NCI-H1105 treated with DMSO at 0.1 percent for 48 hours (cell line): ENCODE results near the gene MYH14.
"Not testable (repeated sequence)": the region's sequence is repeated elsewhere in the genome, so short reads cannot be mapped to it uniquely, and the experiment has no call there.

Experiments
- DNase-seq: peaks from one replicate; lab custom pipeline; 2025; lab: John Stamatoyannopoulos, UW

Gene MYH14

DNA sequence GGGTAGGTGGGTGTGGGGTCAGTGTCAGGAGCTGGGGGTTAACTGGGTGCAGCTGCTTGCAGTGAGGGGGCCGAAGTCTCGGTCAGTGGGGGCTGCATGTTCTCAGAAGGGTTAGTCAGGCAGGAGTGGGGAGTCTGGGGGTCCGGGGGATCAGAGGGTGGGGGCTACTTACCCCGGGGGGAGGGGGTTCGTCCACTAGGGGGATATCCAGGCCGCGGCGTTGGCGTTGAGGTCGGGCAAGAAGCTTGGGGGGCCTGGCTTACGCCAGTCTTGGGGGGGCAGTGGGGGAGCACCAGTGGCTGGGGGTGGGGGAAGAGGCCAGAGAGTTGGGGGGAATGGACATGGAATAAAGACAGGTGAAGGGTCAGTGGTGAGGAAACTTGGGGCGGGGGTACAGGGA lies 116.6 kb downstream of the MYH14 start:
- DNase-seq, result no peak

DNA sequence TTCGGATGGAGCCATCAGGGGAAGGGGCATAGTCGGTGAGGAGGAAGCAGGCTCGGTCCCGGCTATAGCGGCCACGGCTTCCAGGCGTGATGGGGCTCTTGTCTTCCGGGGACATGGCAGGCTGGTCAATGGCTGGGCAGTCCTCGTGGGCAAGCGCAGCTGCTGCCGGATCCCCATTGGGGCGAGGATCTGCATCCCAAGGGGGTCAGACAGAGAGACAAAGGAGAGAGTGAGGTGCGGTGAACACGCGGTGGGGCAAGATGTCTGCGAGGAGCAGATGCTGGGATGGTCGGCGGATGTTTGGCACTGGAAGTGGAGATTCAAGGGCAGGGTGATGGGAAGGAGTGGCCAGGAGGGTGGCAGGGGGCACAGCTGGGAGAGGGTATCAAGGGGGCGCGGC lies 117.2 kb downstream of the MYH14 start:
- no peak for DNase-seq

DNA sequence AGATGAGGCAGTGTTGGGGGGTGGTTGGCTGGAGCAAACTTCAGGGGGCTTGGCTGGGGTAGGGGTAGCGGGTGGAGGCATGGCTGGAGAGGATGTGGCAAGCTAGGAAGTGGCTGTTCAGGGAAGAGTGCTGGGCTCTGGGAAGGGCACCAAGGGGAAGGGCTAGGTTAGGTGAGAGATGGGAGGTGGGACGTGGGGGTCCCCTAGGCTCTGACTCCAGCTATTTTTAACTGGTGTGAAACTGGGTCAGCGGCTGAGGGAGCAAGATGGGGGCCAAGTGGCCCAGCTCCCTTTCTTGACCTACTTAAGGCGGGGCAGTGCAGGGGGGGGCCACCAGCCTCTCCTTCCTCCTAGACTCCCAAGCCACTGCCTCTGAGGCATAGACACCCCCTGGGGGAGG lies 118.4 kb downstream of the MYH14 start:
- no peak for DNase-seq

DNA sequence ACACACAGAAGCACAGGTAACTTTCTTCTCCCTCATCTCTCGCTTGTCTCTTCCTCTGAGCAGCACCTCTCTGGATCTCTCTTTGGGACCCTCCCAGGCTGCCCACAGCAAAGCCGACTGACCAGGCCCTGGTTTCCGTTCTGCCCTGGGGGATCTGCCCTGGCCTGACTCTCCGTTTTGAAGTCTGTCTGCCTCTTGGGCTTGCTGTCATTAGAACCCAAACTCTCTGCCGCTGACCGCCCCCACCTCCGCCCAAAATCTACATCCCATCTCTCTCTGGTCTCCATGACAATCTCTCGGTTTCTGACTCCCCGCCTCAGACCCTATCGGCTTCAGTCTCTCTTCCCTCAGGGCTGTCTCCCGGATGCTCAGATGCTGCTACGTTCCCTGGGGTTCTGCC lies 118.8 kb downstream of the MYH14 start:
- no peak for DNase-seq

GRCh38 chr19:50322931-50323781 lies 119.7 kb downstream of the MYH14 start:
- no peak for DNase-seq

DNA sequence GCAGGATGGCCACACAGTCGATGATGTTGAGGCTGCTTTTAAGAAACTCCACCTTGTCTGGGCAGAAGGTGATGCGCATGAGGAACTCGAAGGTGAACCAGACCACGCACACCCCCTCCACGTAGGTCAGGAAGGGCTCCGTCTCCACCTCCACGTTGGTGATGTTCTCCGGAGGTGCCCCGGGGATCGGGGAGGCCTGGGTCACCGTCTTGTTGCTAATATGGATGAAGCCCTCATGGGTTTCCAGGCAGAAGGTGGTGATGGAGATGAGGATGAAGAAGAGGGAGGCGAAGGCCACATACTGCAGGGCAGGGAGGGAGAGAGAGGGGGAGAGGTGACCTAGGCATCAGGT lies 120.3 kb downstream of the MYH14 start:
- no peak for DNase-seq

DNA sequence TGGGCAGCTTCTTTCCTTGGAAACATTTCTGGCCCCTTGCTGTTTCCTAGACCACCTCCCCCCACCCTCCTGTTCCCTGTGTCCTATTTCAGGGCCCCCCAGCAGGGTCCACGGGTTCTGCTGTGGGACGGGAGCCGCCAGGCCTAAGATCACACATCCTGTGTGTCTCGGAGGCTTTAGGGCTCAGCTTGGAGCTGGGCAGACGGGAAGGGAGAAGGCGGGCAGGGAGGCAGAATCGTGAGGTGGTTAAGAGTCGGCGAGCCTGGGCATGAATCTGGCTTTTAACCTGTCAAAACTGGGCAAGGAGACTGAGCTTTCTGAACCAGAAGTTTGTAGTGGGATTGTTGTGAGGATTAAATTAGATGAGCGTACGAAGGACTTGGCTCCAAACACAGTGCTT lies 120.9 kb downstream of the MYH14 start:
- no peak for DNase-seq

DNA sequence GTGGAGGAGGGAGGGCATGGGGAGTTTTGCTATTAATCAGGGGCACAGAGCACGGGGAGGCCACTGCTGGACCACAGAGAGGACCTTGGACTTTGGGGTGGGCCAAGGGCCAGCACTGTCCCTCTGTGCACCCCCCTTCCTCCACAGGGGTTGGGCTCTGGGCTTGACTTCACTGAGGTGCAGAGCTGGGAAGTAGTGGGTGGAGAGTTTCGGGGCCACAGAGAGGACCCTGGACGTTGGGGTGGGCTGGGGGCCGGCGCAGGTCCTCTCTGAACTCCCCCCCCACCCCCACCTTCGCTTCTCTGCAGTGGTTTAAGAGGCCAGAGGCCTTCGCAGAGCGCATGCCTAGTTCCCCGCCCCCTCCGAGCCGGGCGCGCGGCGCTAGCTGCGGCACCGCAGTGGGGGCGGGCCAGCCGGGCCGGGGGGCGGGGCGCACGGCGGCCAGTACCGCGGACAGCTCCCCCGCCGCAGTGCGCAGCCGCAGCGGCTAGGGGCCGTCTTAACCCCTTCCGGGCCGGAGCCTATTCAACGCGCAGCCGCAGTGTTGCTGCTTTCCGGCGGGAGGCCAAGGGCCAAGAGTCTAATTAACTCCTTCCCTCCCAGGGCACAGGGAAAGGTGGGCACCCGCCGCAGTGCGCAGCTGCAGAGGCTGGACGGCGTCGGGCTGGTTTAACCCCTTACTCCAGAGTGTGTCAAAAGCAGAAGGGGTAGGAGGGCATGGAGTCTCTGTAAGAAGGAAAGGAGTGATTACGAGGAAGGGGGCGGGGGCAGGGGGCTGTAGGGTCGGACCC lies 122.1 kb downstream of the MYH14 start:
- peak; percentile 94 for DNase-seq

- DNase-seq, result no peak
These were observed 122.8 kb downstream of the MYH14 start for GRCh38 chr19:50326101-50326664.

- DNase-seq, result no peak
These were observed 123.6 kb downstream of the MYH14 start for GRCh38 chr19:50327013-50327412.

DNA sequence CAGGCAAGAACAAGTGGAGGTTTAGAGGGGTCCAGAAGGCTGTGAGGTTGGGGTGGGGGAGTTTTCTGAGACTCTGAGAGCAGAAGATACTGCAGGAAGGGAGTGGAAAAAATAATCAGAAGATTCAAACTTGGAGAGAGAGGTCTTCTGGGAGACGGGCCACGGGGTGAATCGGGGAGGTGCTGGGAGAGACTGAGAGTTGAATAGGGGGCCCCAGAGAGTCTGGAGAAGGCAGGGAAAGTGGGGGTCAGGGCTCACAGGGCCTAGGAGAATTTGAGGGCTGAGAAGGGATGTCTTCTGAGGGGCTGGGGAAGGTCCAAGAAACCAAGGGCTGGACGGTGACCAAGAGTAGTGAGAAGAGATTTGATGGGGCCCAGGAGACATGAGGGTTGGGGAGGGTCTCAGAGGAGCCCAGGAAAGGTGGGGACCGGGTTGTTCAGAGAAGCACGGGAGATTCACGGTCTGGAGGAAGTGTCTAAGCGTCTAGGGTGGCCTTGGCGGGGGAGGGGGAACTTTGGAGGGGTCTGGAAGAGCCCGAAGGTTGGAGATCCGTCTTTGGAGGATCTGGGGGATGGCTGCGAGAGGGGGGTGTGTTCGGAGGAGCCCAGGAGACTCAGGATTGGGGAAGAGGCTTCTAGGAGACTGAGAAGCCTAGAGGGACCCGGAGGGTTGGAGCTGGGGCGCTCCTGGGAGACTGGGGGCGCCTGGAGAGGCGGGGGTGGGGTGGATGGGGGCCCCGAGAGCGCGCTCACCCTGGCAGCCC lies 124.2 kb downstream of the MYH14 start:
- DNase-seq, result no peak

- peak; percentile 47 for DNase-seq
These were observed 124.9 kb downstream of the MYH14 start for GRCh38 chr19:50328224-50328872.

GRCh38 chr19:50328873-50329145 lies 125.4 kb downstream of the MYH14 start:
- no peak for DNase-seq

DNA sequence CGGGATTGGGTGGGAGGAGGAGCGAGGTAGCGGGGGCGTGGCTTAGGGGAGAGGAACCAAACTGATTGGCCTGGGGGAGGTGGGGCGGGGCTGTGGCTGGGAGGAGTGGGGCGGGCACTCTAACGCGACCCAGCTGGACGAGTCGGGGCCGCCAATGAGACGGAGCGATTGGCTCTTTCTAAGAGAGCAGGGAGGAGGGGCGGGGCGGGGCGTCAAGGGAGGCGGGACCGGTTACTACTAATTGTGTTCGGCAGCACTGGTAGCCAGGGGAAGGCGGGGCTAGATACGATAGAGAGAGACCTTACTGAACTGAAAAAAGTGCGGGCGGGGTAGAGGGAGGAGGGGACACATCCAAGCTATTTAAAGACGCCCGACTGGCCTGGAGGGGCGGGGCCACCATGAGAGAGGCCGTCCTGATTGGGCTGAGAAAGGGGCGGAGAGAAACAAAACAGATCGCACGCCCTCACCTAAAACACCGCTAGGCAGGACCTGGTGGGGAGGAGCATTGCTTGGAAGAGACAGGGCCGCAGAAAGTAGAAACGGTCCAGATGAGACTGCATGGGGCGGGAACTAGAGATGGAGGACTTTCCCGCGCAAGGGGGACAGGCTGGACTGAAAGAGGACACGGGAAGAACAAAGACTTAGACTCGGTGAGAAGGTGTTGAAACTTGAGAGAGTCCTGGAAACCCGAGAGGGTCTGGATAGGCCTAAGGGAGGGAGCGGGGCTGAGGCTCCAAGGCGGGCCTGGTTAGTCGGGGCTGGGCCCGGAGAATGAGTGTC lies 125.9 kb downstream of the MYH14 start, which contains the start of gene KCNC3:
KCNC3 (minus strand) TSS at position 232 of the 780 bp plus-strand sequence. CDS start 295 bp downstream, outside the sequence.
- peak; percentile 99 for DNase-seq

DNA sequence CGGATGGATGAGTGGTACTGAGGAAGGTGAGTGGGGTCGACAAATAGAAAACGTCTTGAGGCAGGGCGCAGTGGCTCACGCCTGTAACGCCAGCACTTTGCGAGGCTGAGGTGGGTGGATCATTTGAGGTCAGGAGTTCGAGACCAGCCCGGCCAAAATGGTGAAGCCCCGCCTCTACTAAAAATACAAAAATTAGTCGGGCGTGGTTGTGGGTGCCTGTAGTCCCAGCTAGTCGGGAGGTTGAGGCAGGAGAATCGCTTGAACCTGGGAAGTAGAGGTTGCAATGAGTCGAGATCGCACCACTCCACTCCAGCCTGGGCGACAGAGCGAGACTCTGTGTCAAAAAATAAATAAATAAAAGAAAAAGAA lies 126.5 kb downstream of the MYH14 start:
- DNase-seq, result not testable (repeated sequence)

GRCh38 chr19:50330365-50331078 lies 127.1 kb downstream of the MYH14 start:
- peak; percentile 93 for DNase-seq

DNA sequence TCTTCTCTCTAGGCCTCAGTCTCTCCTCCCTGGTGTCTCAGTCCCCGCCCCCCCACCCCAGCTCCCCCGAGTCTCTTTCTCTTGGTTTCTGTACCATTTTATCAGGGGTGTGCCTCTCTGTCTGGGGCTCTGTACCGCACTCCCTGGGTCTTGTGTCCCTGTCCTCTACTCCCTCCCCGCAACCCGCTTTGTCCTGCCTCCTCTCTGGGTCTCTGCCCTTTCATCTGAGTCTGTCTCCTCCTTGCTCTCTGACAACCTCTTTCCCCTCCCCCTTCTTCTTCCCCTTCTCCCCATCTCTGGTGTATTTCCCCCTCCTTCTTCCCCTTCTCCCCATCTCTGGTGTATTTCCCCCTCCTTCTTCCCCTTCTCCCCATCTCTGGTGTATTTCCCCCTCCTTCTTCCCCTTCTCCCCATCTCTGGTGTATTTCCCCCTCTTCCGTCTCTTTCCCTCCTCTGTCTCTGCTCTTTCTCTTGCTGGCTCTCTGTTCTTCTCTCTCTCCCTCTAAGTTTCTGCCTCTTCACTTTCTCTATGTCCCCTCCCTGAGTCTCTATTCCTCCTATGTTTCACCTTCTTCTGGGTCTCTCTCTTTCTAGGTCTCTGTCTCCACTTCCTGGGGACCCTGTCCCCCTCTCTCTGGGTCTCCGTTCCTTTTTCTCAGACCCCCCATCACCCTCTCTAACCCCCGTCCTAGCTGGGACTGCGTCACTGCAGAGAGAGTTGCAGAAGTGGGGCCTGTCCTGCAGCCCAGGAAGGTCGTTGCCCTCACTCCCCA lies 128.0 kb downstream of the MYH14 start:
- DNase-seq, result no peak

DNA sequence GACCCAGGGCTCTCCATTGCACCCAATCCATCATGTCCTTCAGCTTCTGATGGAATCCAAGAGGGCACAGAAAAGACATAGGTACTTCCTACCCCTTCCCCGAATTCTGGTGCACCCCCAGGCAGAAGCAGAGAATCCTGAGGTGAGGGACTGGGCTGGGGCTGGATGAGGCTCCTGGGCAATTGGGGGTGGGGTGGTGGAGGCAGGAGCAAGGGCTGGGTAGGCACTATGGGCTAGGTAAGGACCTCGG lies 128.5 kb downstream of the MYH14 start:
- no peak for DNase-seq

DNA sequence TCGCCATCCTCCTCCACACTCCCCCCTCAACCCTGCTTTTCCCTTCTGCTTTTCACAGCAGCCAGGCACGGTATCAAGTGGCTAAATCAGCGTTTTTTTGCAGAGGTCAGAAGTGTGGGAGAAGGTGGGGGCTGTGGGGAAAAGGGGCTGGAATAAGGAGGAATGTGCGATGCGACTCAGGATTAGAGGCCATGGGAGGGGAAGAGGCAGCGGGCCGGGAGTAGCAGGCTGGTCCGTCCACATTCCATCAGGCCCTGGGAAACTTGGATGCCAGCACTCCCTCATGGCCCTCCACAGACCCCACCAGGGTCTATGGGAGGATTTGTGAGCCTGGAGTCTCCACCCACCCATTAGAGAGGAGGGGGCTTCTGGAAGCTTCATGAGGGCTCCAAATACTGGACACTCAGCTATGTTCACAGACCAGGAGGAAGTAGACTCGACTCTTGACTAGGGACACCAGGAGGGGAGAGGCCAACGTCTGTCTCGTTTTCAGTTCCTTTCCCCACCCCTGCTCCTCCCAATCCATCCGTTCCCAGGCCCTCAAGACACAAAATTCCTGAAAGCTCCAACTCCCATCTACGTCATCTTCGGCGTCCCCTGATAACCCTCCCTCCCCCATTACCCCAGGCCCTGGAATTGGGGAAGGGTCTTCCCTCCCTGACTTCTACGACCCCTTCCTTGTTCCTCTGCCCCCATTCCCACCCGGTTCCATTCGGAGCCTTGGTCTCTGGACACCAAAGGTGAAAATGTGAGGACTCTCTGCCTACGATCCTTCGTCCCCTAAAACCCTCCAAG lies 129.0 kb downstream of the MYH14 start:
- no peak for DNase-seq
